ENCODE results near the gene ATRNL1. TPM values are rescaled to one million over a fixed set of nuclear protein-coding genes. Genes with fewer than 3 reads are reported as not detected.

The ATRNL1 gene
- total and polyA plus RNA-seq, 2 of the 8 experiments (the other 6 are each of a cell fraction or from before 2014, with no cell fraction given) = 5.1 to 17.6 TPM

DNA sequence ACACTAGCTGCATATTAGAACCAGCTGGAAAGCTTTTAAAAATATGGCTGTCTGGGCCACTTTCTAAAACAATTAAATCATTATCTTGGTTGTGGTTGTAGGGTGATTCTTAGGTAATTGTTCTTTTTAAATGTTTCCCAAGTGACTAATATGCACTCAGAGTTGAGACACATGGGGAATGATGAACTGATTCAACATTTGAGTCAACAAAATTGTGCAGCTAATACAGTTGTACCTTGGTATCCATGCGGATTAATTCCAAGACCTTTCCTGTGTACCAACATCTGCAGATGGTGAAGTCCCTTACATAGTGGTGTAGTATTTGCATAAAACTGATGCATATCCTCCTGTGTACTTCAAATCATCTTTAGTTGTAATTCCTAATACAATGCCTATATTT lies 242.2 kb downstream of the ATRNL1 start:
- no peaks in the 10 kb centered on the region for H3K27me3 ChIP-seq (replicated peaks in 1 of 4; ENCODE audit: control insufficient read depth in 3 of 4, extremely low read depth in 1 of 4, insufficient read depth in 3 of 4, low read length in 3 of 4)
- no peak for DNase-seq (ENCODE audit: low read depth in 1 of 2, low spot score in 2 of 2)
- CTCF ChIA-PET (ENCODE audit: partially characterized antibody) = no interaction called here
- H3K4me2 ChIP-seq (ENCODE audit: insufficient read depth in 1 of 2, low read depth in 2 of 2, low read length in 2 of 2) = no peak overlapping the region
- H4K91ac ChIP-seq (replicated peaks; ENCODE audit: insufficient read length, low read length) = no peak overlapping the region
- H3K23ac ChIP-seq (ENCODE audit: insufficient read length) = no peak overlapping the region
- no peak overlapping the region for H3K56ac ChIP-seq (replicated peaks; ENCODE audit: insufficient read length, low read depth, low read length)
- H4K8ac ChIP-seq (ENCODE audit: extremely low read depth, insufficient read depth, low read length) = no peak overlapping the region
- no peaks in the 10 kb centered on the region for H3K9me3 ChIP-seq (ENCODE audit: insufficient read depth in 2 of 2, low read depth in 1 of 2, low read length in 1 of 2)
- no peak overlapping the region for H2BK15ac ChIP-seq (ENCODE audit: low read length)
- H3K27ac ChIP-seq (ENCODE audit: low read depth, low read length) = no peak overlapping the region
- H2BK20ac ChIP-seq (ENCODE audit: low read length) = no peak overlapping the region
- no peak for FAIRE-seq
- no peak overlapping the region for H4K5ac ChIP-seq (ENCODE audit: insufficient read length, low read depth, low read length)
- H2AFZ ChIP-seq (ENCODE audit: low read length) = no peak overlapping the region
- no peaks in the 10 kb centered on the region for H4K20me1 ChIP-seq (replicated peaks in 1 of 2; ENCODE audit: control insufficient read depth in 1 of 2, insufficient read depth in 2 of 2, low read length in 2 of 2)
- H3K4ac ChIP-seq (replicated peaks; ENCODE audit: insufficient read length, low read depth, low read length) = no peak overlapping the region
- H2BK12ac ChIP-seq (ENCODE audit: low read depth, low read length) = no peak overlapping the region
- H3K36me3 ChIP-seq (ENCODE audit: control insufficient read depth in 2 of 4, insufficient read depth in 4 of 4, low read length in 3 of 4) = no peaks in the 10 kb centered on the region
- POLR2A ChIA-PET (ENCODE audit: partially characterized antibody) = no interaction called here
- H3K79me1 ChIP-seq (ENCODE audit: low read depth, low read length) = no peaks in the 10 kb centered on the region
- H2AK5ac ChIP-seq (ENCODE audit: low read depth, low read length) = no peak overlapping the region
- no peaks in the 10 kb centered on the region for H3K23me2 ChIP-seq (ENCODE audit: low read depth, low read length)
- H3K9ac ChIP-seq (replicated peaks in 1 of 4; ENCODE audit: extremely low read depth in 1 of 4, low read depth in 3 of 4, low read length in 3 of 4) = no peak overlapping the region
- no peak overlapping the region for H2BK120ac ChIP-seq (replicated peaks; ENCODE audit: low read depth, low read length)
- no peak overlapping the region for H3K4me3 ChIP-seq (ENCODE audit: extremely low read depth in 1 of 4, insufficient read depth in 2 of 4, low read depth in 3 of 4, low read length in 4 of 4)
- no peaks in the 10 kb centered on the region for H3K4me1 ChIP-seq (replicated peaks in 1 of 4; ENCODE audit: control insufficient read depth in 3 of 4, insufficient read depth in 4 of 4, low read length in 3 of 4)
- no peaks in the 10 kb centered on the region for H3K79me2 ChIP-seq (ENCODE audit: control insufficient read depth in 1 of 2, insufficient read depth in 2 of 2, low read length in 2 of 2)
- no peak overlapping the region for H2BK5ac ChIP-seq (ENCODE audit: low read depth, low read length)
- WGBS, 2 experiments (ENCODE audit: extremely low coverage in 1 of 2, insufficient coverage in 1 of 2, insufficient read length in 1 of 2, insufficient replicate concordance in 2 of 2, low coverage in 1 of 2, low lambda C conversion rate in 2 of 2, missing lambda C conversion rate in 1 of 2) = 95% methylated on average over 1 of the region's 1 CpG; no CpG with 5 or more reads in 1 of the 2 experiments
- no peak overlapping the region for H3K14ac ChIP-seq (ENCODE audit: insufficient read length)
- H3K18ac ChIP-seq (ENCODE audit: extremely low read depth, low read length) = no peak overlapping the region
- no peak for TF ChIP-seq TAF1 (IDR thresholded peaks at IDR 0.05; ENCODE audit: low read depth, low read length)
- no peak for TF ChIP-seq CTBP2 (IDR thresholded peaks at IDR 0.05; ENCODE audit: borderline replicate concordance, insufficient read depth, insufficient read length, low read length)
- TF ChIP-seq RAD21 (IDR thresholded peaks at IDR 0.05 in 1 of 2, conservative IDR thresholded peaks at IDR 0.05 in 1 of 2; ENCODE audit: low read depth in 2 of 2, low read length in 2 of 2) = no peak
- TF ChIP-seq KDM5A (IDR thresholded peaks at IDR 0.05; ENCODE audit: low read length) = no peak
- TF ChIP-seq SP1 (IDR thresholded peaks at IDR 0.05; ENCODE audit: low read depth, low read length) = no peak
- TF ChIP-seq SP4 (IDR thresholded peaks at IDR 0.05; ENCODE audit: low read length) = no peak
- TF ChIP-seq SIRT6 (IDR thresholded peaks at IDR 0.05; ENCODE audit: low read length) = no peak
- TF ChIP-seq HDAC2 (IDR thresholded peaks at IDR 0.05; ENCODE audit: borderline replicate concordance in 1 of 2, low read depth in 2 of 2, low read length in 2 of 2) = no peak
- TF ChIP-seq, protein P1, sequence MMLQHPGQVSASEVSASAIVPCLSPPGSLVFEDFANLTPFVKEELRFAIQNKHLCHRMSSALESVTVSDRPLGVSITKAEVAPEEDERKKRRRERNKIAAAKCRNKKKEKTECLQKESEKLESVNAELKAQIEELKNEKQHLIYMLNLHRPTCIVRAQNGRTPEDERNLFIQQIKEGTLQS (IDR thresholded peaks at IDR 0.05; ENCODE audit: insufficient read depth, low read depth, low read length) = no peak

Measured in H1 (cell line).